ENCODE results near the gene ZNF219.
"Not testable (repeated sequence)": the region's sequence is repeated elsewhere in the genome, so short reads cannot be mapped to it uniquely, and the experiment has no call there.

ZNF219 gene

DNA sequence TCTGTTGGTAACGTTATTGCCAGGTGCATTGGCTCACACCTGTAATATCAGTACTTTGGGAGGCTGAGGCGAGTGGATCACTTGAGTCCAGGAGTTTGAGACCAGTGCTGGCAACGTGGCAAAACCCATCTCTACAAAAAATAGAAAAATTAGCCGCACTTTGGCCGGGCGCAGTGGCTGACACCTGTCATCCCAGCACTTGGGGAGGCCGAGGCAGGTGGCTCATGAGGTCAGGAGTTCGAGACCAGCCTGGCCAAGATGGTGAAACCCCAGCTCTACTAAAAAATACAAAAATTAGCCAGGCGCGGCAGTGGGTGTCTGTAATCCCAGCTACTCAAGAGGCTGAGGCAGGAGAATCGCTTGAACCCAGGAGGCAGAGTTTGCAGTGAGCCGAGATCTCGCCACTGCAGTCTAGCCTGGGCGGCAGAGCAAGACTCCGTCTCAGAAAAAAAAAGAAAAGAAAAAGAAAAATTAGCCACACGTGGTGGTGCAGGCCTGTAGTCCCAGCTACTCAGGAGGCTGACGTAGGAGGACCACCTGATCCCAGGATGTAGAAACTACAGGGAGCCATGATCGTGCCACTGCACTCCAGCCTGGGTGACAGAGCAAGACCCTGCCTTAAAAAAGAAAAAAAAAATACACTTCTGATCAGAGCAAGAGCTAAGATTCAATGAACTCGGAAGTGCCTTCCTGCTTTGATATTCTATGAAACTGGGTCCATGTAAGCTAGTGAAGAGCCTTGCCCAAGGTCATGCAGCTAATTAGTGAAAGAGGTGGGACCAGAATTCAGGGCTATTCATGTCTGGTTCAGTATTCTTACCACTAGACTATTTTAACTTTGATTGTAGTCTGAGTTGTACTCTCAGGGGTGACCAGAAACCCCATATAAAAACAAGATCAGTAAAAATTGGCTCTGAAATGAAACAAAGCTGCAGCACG, 45.0 kb downstream of the ZNF219 start:
- DNase-seq (ENCODE audit: extremely low spot score, insufficient read length, low read depth) = no peak
- no peak for FAIRE-seq

DNA sequence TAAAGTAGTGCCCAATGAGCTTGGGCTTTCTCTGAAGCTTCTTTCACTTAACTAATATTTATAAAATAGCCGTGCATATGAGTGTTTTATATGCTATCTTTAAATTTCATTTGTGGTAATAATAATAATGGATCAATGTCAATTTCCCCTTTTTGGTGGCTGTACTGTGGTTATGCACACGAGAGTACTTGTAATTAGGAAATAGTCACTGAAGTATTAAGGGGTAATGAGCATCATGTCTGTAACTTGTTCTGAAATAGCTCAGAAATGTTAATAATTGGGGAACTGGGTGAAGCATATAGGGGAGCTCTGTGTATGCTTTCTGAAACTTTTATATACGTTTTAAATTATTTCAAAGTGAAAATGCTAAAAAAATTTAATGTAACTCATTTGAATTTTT, 47.9 kb downstream of the ZNF219 start:
- no peak for FAIRE-seq

DNA sequence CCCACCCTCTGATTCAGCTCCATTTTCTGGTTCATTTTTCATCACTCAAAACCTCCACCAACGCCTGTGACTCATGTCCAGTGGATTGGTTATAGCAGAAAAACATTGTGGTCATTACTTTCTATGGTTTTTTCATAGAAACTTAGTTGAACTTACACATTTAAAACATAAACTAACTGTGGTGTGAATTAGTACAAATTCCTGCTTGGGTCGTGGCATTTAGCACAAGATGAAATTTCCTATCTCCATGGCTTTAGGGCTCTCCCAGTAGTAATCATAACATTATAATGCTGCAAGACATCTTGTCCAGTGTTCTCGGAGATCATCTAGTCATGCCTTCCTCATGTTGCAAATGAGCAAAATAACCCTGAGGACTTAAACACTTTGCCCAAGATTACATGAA, 49.2 kb downstream of the ZNF219 start:
- FAIRE-seq (no peak), DNase-seq (ENCODE audit: extremely low spot score, insufficient read length, low read depth) (no peak)

More for the DNA sequence above, 47.9 kb downstream of the ZNF219 start:
- no peak for DNase-seq (ENCODE audit: extremely low spot score, insufficient read length, low read depth)

DNA sequence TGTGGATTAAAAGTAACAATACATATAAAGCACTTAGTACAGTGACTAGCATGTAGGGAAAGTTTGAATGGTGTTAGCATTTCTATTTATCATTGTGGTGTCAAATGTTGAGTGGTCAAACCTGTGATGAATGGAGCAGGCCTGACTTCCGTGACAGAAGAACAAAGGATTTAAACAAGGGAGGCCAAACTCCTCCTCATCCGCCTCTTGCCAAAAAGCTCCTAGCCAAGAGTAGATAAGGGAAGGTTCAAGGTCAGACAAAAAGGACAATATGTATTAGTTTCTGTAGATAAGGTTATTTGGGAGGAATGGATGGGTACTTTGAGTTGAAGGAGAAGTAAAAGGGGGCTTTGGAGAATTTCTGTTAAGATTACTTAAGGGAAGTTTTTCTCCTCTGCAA, 49.8 kb downstream of the ZNF219 start:
- FAIRE-seq (no peak), DNase-seq (ENCODE audit: extremely low spot score, insufficient read length, low read depth) (no peak)

DNA sequence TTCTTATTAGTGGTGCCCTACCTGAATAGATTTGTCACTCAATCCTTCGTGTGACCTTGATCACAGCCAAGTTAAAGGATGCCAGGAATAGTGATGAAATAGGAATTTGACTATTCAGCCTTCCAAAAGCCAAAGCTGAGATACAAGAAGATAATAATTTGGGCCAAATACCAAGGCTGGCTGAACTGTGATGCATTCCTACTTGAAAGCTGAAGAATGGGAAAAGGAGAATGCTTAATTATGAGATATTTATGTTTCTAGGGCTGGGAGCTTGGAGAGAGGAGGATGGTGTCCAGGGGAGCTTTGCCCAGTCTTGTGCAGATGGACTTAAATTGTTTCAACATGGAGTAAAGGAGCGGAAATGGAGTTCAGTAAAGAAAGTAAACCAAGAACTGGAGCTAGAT, 51.1 kb downstream of the ZNF219 start:
- DNase-seq (ENCODE audit: extremely low spot score, insufficient read length, low read depth) (no peak), FAIRE-seq (no peak)

DNA sequence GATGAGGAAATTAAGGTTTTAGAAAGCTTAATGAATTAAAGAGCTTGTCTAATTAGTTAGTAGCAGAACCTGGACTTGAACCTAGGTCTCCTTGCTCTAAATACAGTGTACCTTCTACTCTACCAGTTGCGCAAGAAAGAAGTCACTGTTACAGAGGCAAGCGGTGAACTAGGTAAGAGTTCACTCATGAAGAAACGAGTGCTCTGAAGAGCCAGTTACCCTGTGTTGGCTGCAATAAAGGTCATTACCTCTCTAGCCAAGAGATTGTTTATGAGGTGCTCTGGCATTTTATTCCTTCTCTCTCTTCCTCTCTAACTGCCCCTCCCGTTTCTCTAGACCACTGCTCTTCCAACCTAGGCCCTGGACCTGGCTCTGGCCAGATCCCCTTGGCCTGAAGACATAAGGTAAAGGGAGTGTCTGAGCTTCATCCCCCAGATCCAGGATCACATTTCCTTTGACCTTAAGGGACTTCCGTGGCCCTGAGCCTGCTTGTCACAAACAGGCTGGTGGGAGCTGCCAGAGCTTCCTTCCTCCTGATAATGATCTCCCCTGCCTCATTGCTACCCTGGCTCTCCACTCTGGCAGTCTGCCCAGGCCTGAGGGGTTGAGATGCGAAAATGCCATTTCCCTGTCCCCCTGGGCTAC, 54.4 kb downstream of the ZNF219 start:
- no peak for DNase-seq (ENCODE audit: extremely low spot score, insufficient read length, low read depth)
- no peak for FAIRE-seq

DNA sequence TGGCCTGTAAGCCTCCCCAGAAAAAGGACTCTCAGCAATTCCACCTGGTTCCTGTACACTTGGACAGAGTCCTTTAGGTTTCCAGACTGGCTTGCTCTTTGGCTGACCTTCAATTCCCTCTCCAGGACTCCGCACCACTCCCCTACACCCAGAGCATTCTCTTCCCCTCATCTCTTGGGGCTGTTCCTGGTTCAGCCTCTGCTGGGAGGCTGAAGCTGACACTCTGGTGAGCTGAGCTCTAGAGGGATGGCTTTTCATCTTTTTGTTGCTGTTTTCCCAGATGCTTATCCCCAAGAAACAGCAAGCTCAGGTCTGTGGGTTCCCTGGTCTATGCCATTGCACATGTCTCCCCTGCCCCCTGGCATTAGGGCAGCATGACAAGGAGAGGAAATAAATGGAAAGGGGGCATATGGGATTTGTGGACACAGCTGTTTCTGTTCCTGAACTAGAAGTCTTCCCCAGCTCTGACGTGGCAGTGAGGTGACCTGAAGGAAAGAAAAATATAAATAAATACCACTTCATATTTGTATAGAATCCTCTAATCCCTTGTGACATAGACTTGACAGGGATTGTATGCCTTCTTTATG, 55.0 kb downstream of the ZNF219 start:
- no peak for FAIRE-seq
- DNase-seq (ENCODE audit: extremely low spot score, insufficient read length, low read depth) = no peak

DNA sequence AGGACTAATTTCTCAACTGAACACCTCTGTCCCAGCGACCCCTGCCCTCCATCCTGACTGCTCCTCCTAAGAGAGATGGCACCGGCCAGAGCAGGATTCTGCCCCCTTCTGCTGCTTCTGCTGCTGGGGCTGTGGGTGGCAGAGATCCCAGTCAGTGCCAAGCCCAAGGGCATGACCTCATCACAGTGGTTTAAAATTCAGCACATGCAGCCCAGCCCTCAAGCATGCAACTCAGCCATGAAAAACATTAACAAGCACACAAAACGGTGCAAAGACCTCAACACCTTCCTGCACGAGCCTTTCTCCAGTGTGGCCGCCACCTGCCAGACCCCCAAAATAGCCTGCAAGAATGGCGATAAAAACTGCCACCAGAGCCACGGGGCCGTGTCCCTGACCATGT, 55.5 kb downstream of the ZNF219 start:
- FAIRE-seq (no peak), DNase-seq (ENCODE audit: extremely low spot score, insufficient read length, low read depth) (no peak)

DNA sequence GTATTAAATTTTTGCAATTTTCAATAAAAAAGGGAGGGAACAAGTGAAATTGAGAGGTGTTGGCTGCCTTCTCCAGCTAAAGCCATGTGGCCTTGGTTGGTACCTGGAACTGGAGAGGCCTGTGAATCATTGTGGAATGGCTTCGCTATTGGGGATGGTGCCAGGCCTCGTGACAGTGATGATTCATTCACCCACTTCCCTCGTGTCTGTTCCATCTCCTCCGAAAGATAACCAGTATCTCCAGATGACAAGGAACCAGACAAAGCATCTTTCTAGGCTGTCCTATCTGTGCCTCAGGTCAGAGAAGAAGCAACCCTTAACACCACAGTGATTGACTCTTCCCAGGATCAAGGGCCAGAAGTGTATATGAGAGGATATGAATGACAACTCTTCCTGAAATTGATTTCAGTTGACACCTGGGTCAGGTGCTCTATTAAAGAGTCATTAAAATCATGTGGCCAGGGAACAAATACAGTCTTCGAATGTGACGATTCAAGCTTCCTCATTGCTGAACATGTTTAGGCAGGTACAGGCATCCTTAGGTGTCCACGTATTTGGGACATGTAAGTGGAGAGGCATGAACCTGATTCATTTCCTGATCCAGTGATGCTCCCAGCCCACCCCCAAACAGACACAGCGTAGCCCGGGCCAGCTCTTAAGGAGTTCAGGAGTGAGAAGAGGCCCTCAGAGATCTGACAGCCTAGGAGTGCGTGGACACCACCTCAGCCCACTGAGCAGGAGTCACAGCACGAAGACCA, 56.6 kb downstream of the ZNF219 start, which contains the start of gene RNASE7:
Gene RNASE7 (plus strand): TSS at position 687 of the 758 bp plus-strand sequence. CDS start 631 bp downstream, outside the sequence.
- DNase-seq (ENCODE audit: extremely low spot score, insufficient read length, low read depth) (no peak), FAIRE-seq (no peak)

DNA sequence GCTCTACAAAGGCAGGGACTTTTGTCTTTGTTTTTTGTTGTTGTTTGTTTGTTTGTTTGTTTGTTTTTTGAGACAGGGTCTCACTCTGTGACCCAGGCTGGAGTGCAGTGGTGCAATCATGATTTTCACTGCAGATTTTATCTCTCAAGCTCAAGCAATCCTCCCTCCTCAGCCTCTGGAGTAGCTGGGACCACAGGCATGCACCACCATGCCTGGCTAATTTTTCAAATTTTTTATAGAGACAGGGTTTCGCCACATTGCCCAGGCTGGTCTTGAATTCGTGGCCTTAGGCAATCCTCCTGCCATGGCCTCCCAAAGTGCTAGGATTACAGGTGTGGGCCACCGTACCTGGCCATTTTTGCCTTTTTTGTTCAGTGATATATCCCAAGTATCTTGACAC, 57.5 kb downstream of the ZNF219 start:
- FAIRE-seq; DNase-seq (ENCODE audit: extremely low spot score, insufficient read length, low read depth): not testable (repeated sequence)

DNA sequence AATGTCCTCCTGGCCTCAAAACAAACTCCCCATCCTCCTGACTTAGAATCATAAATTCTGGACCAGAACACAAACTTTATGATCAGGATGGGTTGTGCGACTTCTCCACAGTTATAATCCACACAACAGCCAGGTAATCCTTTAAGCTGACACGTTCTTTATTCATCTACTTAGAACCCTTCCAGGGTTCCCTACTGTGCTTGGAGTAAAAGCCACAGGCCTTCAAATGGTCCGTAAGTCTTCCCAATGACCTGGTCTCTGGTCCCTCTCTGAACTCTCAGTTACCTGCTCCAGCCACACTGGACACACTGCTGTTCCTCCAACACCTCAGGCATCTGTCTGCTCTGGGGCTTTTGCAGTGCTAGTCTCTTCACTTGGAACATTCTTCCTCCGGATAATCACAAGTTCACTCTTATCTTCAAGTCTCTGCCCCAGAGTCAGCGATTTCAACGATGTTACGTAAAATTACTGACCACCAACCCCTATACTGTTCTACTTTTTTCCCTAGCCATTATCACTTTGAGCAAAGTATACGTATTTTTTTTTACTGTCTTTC, 58.0 kb downstream of the ZNF219 start:
- no peak for FAIRE-seq
- no peak for DNase-seq (ENCODE audit: extremely low spot score, insufficient read length, low read depth)

All from GM18507 (cell line).